ENCODE results near the gene HMGB3.
"Not testable (repeated sequence)": the region's sequence is repeated elsewhere in the genome, so short reads cannot be mapped to it uniquely, and the experiment has no call there.

HMGB3 gene

DNA sequence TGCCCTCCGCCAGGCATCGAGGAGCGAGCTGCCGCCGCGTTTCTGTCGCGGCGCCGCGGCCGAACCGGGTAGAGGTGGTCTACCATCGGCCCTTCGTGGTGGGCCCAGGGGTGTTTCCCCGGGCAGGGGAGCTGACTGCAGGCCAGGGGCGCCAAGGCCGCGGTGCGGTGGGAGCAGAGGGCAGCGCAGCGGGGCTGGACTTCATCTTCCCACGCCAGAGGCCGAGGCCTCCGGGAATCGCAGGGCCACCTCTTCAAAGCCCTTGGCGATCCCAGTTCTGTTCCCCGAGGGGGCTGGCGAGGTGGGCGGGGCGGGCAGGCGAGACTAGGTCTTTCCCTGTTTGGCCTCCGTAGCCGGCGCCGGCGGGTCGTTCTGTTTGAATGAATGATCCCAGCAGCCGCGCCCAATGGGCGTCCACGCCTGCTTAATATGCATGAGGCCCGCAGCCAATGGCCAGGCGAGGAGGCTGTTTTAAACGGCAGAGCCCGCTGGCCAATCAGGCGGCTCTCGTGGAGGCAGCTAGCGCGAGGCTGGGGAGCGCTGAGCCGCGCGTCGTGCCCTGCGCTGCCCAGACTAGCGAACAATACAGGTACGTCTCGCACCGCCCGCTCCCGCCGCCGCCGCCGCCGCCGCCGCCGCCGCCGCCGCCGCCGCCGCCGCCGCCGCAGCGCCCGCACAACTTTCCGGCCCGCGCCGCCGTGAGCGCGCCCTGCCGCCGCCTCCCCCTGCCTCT is at the start of gene HMGB3:
TSS of gene HMGB3 (plus strand) at position 548 of the 733 bp plus-strand sequence. CDS start 2,265 bp downstream, outside the sequence.
- peak; percentile 60 for DNase-seq

DNA sequence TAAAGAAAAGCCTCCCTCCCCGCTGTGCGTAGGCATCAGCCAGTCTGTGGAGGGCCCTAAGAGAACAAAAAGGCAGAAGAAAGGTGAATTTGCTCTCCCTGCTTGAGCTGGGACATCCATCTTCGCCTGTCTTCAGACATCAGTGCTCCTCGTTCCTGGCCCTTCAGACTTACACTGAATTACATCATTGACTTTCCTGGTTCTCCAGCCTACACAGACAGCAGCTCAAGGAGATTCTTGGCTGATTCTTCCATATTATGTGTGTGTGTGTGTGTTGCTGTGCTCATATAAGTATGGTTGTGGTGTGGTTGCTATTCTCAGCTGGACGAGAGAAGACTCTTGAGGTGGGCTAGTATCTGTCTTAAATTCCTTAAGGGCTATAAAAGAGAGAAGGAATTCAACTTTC is 49.2 kb upstream of the HMGB3 start:
- no peak for DNase-seq

DNA sequence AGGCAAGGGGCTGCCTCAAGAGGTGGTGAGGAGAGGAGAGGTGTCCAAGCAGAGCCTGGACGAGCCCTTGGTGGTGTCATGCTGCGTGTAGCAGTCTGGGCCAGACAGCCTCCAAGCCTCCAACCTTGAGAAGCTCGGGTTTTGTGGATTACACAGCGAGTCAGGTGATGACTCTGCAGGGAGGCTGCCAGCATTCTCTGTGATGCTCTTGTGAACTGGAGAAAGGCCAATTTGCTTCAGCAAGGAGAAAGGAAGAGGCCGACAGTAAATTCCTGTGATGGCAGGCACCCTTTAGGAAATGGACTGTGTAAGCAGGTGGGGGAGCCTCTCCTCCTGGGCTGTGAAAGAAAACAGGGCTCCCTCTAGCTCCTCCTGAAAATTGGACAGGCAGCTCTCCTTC is 48.7 kb upstream of the HMGB3 start:
- DNase-seq: no peak

DNA sequence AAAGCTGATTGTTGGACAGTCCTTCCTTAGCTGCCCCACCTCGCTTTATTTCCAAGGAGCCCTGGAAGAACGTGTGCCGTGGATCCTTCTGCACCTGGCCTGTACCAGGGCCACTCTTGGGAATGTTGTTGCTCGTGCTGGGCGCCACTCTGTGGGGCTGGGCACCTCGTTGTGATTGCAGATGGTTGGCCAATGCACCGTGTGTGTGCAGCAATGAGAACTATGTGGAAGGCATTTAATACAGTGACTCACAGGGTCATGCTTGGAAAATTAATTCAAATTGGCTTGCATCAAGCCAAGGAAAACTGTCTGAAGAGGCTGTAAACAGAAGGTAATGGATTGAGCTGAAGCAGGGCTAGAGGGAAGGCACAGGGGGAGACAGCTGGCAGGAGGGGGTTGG is 47.7 kb upstream of the HMGB3 start:
- DNase-seq: no peak

DNA sequence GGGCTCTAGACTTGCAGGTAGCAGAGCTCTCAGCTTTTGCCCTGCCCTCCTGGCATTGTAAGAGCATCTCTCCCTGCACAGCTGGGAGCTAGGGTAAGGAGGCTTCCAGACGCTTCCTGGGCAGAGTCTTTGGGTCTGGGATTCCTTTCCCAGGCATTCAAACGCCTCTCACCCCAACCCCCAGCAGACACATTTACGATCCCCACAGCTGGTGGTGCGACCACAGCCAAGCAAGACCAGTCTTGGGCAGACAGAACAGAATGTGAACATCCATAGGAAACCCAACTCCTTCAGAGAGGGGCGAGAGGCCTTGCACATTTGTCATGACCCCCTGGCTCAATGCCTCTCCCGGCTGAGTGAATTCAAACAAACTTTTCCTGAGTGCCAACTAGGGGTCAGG is 46.6 kb upstream of the HMGB3 start:
- DNase-seq: no peak

DNA sequence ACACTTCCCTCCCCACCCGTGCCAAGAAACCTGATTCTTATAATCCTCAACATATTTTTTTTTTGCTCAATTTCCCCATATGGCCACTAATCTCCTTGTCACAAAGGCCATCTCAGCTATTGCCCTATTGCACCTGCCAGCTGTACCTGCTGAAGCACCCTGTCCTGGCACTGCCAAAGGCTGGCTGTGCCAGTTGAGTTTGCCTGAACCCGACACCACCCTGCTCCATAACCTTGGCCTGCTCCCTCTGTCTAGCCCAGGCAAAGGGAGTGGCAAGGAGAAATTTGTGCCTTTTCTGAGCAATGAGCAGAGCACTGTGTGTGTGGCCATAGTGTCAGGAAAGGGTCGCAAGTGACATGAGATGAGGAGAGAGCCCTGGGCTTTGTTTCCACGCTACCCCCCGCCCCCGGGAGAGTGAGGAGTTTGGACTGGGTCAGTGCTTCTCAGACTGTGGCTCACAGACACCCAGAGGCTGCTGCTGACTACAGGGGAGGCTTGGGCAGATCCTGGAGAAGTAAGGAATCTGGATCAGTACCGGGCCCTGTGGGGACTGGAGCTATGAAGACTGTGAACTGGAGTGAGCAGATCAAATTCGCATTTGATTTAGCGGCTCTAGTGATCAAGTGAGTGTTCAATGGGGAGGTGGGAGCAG is 42.2 kb upstream of the HMGB3 start:
- DNase-seq: no peak

DNA sequence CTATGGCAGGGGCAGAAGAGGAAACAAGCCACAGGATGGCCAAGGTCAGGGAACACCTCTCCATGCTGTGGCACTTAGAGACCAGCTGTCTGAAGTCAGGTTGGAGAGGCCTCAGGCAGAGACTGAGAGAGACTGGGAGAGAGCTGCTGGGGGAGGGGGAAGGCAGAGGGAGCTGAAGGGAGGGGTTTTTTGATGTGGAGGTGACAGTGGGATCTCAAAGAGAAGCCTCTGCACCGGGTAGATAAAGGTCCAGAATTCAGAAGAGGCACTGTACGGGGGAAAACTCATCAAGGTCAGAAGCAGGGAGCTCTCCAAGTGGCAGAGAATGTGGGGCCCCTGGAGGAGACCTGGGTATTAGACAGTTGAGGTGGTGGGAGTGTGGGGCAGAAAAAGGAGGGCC is 41.6 kb upstream of the HMGB3 start:
- DNase-seq: no peak

DNA sequence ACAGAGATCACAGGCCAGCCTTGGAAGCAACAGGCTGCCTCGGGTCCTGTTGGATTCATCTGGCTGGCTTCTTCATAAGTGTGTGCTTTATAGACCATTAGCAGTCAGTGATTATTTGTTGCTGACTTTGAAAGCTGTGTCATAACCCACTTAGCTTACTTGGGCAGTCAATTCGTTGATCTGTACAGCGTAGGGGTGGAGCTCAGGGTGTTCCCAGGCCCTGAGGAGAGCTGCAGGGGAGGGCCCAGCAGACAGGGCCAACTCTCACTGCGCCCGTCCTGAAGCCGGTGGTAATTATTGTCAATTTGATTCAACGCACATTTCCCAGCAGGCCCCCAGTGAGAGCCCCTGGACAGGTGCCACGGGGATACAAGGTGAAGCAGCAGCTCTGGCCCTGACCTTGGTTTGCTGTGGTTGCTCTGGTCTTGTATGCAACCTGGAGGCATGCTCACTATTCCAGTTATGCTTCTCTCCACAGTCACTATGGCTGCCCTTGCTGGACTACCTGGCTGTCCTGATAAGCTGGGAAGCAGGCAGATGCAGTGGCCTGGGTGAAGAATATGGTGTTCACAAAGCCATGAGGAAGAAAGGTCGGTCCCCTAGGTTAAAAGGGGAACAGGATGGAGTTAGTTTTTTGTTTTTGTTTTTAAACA is 40.1 kb upstream of the HMGB3 start:
- DNase-seq: no peak

DNA sequence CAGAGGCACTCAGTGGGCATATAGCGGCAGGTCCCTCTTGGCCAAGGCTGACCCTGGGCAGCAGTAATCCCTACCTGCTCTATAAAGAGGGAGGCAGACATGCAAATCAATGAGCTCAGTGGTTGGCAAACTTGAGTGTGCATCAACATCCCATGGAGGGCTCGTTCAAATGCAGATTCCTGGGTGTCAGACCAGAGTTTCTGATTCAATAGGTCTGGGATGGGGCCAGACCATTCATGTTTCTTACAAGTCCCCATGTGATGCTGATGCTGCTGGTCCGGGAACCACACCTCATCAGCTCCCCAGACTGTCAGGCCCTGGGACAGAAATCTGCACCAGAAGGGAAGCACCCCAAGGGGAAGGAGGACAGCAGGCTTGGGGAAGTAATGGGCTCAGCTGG is 38.9 kb upstream of the HMGB3 start:
- DNase-seq: no peak

DNA sequence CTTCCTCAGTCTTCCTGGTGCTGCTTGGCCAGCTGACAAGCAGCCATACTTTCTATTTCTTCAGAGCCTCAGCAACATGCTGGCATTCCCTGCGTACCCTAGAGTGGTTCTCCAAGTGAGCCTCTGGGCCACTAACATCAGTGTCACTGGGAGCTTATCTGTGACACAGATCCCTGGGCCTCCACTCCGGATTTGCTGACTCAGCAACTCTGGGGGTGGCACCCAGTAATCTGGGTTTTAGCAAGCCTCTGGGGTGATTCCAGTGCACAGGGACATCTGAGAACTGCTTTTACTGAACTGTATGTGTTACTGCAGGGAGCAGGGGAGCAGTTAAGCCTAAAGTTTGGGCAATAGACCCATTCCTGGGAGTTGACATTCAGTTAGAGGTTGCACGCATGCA is 28.2 kb upstream of the HMGB3 start:
- DNase-seq: no peak

DNA sequence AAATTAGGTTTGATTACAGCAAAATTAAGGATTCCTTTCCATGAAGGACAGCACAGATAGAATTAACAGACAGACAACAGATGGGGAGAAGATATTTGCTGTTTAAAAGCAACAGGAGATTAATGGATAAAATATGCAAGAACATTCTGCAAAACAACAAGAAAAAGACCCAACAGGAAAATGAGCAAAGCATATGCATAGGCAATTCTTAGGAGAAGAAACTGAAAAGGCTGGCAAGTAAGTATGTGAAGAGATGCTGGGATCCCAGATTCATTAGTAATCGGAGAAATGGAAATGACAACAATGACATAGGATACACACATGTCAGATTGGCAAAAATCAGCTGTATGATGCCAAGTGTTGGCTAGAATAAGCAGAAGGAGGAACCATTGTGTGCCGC is 27.5 kb upstream of the HMGB3 start:
- DNase-seq: no peak

DNA sequence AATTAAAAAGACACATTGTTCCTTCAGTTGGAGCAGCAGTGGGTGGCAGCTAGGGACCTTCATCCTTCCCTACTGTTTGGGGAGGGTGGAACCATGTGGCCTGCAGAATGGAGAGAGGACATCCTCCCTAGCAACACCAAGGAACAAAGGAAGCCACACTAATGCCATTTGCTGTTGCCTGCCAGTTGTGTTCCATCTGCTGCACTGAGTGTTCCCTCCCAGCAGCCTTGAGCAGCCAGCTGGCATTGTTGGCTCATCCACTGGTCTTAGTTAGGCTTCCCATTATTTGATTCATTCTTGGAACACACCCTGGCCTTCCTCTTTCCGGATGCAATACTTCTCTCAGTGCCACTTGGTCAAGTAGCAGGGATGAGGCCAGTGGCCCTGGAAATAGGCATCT is 25.0 kb upstream of the HMGB3 start:
- DNase-seq: no peak

DNA sequence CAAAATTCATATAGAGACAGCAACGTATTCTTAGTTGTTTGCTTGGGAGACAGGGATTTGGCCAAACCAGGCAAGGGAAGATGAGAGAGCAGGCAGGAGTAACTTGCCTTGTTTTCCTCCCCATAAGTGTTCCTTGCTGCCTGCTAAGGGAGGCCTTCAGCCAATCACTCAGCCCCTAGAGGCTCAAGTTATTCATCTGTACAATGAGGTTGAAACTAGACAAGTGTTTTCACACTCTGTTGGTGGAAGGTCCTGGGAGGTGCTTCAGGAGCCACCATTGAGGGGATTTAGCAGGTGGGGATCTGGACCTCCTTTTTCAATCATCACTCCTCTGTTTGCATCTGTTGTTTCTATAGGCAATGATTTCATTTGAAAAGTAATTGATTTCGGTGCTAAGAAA is 23.6 kb upstream of the HMGB3 start:
- no peak for DNase-seq

DNA sequence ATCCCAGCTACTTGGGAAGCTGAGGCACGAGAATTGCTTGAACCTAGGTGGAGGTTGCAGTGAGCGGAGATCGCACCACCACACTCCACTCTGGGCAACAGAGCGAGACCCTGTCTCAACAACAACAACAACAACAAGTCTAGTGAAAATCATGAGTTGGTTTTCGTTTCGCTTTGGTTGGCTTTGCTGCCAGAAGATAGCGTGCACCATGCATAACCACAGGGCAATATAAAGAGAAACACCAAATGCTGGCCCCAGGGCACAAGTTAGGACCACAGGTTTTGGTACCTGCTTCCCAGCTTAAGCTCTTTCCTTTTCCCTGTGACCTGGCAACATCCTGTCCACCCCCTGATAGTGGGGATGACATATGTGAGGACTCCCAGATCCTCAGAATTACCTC is 21.5 kb upstream of the HMGB3 start:
- no peak for DNase-seq

DNA sequence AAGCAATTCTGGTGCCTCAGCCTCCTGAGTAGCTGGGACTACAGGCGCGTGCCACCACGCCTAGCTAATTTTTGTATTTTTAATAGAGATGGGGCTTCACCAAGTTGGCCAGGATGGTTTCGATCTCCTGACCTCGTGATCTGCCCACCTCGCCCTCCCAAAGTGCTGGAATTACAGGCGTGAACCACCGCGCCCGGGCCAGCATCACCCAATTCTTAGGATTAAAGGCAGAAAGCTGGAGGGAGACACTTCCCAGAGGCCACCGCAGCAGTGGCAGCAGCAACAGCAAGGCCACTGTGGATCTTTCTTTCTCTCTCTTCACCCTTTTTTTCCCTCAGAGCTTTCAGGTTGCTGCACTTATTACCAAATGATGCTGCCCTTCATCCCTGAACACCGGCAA is 18.7 kb upstream of the HMGB3 start:
- not testable (repeated sequence) for DNase-seq

DNA sequence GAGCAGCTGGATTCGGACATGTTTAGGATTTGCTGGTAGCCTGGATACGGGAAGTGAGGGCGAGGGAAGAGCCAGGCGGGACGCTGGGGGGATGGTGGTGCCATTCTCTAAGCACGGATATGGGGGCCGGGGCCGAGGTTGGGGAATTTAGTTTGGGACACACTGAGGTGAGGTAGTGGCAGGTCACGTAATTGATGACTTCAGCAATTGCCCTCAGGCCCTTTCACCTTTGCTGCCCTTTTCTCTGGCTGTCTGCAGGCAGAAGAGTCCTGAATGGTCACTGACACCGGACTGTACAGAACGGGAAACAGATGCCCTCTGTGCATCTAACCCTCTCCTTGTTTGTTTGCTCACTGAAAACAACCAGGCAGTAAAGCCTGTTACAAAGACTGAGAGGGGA is 16.9 kb upstream of the HMGB3 start:
- DNase-seq: no peak

DNA sequence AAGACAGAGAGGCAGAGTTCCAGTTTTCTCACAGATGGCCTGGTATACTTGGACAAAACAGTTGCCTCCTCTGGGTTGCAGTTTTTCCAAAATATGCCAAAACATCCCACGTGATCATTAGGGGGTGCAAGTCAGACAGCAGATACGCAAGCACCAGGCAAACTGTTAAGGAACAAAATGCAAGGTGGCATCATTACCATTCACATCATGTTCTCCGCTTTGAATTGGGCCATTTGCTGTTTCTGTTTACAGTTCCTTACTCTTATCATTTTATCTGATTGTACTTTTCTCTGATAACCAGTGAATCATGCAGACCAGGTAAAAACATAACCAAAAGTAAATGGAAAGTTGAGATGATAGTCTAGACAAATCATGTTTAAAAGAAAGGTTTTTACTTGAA is 16.4 kb upstream of the HMGB3 start:
- no peak for DNase-seq

DNA sequence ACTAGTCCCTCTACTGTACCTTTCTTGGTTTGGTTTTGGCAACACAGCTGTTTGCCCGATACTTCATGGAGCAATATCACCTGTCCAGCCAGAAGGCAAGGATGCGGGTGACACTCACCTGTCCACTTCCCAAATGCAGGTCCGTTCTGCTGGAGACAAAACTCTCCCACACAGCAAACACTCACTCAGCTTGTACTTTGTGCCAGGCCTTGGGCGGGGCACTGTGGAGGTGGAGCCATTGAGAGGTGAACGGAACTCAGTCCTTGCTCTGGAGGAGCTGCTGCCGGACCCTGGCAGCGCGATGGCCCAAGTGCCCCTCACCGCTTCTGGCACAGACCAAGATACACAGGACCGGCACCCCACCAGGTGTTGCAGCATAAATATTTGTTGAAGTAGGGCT is 15.3 kb upstream of the HMGB3 start:
- no peak for DNase-seq

DNA sequence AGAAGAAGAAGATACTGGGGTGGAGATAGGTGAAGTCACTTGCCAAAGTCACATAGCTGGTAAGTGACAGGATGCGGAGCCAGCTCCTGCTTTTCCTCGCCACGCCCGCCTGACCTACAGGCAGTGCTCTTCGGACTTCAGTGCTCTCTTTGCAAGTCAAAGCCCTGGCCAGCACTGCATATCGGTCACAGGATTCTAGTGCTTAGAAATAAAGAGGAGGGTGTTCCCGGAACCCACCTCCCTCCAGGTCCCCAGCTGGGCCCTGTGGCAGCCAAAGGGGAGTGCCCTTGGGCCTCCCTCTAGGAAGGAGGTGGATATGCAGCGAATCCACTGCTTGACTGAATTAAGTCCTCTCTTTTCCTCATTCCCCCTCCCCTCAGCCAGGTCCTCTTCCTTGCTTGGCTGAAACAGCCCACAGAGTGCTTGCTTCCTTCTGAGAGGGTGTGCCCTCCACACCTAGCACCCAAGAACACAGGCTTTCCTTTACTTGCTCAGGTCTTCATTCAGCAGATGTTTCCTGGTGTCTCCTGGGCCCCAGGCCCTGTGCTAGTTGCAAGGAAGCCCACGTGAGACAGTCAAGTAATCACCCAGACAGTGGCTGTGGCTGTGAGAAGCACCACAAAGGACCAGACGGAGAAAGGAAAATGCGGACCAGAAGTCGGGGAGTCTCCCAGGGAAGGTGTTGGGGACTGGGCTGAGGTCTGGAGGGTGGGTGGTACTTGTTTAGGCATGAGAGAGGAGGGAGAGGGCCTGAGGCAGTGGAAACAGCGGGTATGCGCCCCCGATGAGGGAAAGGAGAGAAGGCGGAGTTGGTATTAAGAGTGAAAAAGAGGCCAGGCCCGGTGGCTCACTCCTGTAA is 14.0 kb upstream of the HMGB3 start:
- no peak for DNase-seq

DNA sequence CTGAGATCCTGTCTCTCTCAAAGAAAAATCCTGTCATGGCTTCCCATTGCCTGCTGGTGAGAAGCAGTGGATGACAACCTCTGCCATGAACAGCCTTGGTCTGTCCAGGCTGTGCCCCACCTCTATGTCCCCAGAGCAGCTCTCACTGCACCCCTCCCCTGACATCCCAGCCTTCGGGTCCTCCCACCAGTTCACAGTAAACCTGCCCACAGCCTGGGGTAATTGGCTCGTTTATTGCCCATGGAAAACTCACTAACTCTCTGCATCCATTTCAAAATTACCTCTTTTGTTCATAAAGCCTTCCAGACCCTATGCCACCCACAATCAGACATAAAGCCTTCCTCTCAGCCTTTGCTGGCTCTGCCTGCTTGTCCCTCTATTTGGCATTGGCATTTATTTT is 10.7 kb upstream of the HMGB3 start:
- no peak for DNase-seq

DNA sequence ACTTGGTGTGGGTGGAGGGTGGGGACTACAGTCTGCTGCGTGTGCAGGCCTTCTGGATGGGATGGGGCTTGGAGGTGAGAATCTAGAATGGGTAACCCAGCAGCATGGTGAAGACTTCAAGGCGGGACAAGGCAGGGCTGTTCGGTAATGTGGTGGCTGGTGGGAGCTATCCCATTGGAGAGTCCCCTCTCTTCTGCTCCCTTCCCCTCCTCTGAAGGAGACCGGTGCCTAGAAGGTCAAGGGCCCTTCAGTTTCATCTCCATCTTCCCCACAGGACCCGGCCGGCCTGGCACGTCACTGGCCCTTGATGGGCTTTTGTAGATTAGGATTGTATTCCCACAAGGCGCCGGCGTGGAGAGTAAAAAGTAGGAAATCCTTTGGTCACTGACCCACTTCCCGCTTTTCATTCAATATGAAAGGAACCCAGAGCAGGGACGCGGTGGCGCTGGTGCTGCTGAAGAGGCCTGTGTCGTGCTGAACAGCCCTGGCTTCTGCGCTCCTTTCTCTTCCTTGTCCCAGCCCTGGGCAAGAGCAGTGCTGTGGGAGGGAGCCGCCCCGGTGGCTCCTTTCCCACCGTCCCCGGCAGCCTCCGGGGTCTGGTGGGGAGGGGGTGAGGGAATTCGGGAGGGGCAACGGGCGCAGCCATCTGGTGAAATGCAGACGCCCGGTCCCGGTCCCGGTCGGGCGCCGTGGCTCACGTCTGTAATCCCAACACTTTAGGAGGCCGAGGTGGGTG is 7.3 kb upstream of the HMGB3 start:
- DNase-seq: no peak

DNA sequence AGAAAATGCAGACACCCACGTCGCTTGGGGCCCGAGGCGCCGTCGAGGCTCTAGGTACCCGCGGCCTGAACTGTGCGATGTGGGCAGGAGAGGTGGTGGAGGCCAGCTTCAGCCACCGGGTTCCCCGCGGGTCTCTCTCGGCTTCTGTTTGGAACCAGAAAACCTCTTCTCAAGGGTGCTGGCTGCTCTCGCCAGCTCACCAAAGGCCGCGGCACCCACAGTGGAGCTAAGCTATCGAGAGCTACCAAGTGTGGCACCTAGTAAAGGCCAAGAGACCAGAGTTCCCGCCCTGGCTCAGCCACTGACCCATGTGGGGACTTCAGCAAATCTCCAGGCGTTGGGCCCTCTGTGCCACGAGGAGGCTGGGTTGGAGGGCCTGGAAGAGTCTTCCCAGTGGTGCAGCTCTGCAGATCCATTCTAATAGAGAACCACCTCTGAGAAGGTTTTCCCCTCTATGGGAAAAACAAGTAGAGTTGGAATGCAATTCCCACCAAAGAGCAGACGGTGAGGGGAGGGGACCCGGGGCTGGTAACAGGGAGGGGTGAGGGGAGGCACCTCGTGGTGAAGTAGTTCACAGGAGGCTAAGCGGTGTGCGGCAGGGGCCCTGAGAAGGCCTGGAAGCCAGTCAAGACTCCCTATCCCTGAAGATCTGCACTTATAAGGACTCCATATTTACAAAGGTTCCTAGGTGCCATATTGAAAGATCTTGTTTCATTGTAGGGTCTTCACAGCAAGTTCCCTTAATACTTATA is 5.5 kb upstream of the HMGB3 start:
- DNase-seq: no peak

Measured in T1000 (cell line).